Natural killer cell (primary cell): Measurements from ENCODE around the gene PAM. TPM values are rescaled to one million over a fixed set of nuclear protein-coding genes. Genes with fewer than 3 reads are reported as not detected.
"Not testable (repeated sequence)": the region's sequence is repeated elsewhere in the genome, so short reads cannot be mapped to it uniquely, and the experiment has no call there.

Experiments used
- ATAC-seq, 3 donors: fragments of 150-1000 bp in 2 of 3; fragments of 200-7000 bp in 1 of 3; cut with Tn5 transposase; 1 replicate in 1 of 3; 2 replicates in 2 of 3; pipeline ENCODE4 v1.10.0; 2021; ENCODE audit warnings: mild to moderate bottlenecking in 2 of 3, moderate library complexity in 2 of 3
- DNase-seq, 2 donors: peaks; one replicate each; pipeline versions ENCODE4 v3.0.0 to v3.0.0-alpha.2; 2013 to 2021; ENCODE audit warnings: mixed read lengths in 1 of 2
- H3K27ac ChIP-seq: one replicate; pipeline ENCODE4 v1.5.1; 2013; ENCODE audit warnings: mild to moderate bottlenecking, low read length
- H3K27me3 ChIP-seq: one replicate; pipeline ENCODE4 v1.6.1; 2013; ENCODE audit warnings: low read length; ENCODE audit not compliant: control insufficient read depth, insufficient read depth
- H3K36me3 ChIP-seq: one replicate; pipeline ENCODE4 v1.6.1; 2013; ENCODE audit warnings: low read length; ENCODE audit not compliant: control insufficient read depth, insufficient read depth
- H3K4me1 ChIP-seq: one replicate; pipeline ENCODE4 v1.6.1; 2013; ENCODE audit warnings: low read length; ENCODE audit not compliant: control insufficient read depth, insufficient read depth
- H3K4me3 ChIP-seq: one replicate; pipeline ENCODE4 v1.5.1; 2013; ENCODE audit warnings: low read length
- H3K9me3 ChIP-seq: one replicate; pipeline ENCODE4 v1.6.1; 2013; ENCODE audit warnings: low read length; ENCODE audit not compliant: control insufficient read depth, insufficient read depth
- H3K27ac Mint-ChIP-seq, 2 donors: one replicate each; pipeline ENCODE4 v1.8.0; 2022; ENCODE audit warnings: mild to moderate bottlenecking in 2 of 2, mixed read lengths in 2 of 2, moderate library complexity in 1 of 2
- H3K27me3 Mint-ChIP-seq, 2 donors: one replicate each; pipeline ENCODE4 v1.8.0; 2022; ENCODE audit warnings: low read depth in 2 of 2, mixed read lengths in 2 of 2
- H3K36me3 Mint-ChIP-seq: one replicate; pipeline ENCODE4 v1.8.0; 2022; ENCODE audit warnings: mixed read lengths
- H3K4me1 Mint-ChIP-seq, 2 donors: one replicate each; pipeline ENCODE4 v1.8.0; 2022; ENCODE audit warnings: mixed read lengths in 2 of 2
- H3K4me3 Mint-ChIP-seq: one replicate; pipeline ENCODE4 v1.8.0; 2022; ENCODE audit warnings: mild to moderate bottlenecking, moderate library complexity, mixed read lengths
- H3K9me3 Mint-ChIP-seq, 2 donors: one replicate each; pipeline ENCODE4 v1.8.0; 2022; ENCODE audit warnings: mixed read lengths in 2 of 2
- CTCF ChIP-seq: fragments of 200-600 bp; IDR thresholded peaks from one replicate; pipeline ENCODE4 v1.8.0; 2022; ENCODE audit warnings: antibody characterized with exemption
- WGBS: methylation state at CpG from one replicate; pipeline ENCODE4 v1.1.7; 2013; ENCODE audit warnings: missing lambda C conversion rate; ENCODE audit not compliant: insufficient coverage; 5-methylcytosine and 5-hydroxymethylcytosine counted together
- intact Hi-C: fragments of 100-400 bp; cut with micrococcal nuclease; formaldehyde crosslinking; loops from one replicate; pipeline ENCODE4 v1.14.2; 2022
- total RNA-seq, 4 donors: library from RNA; stranded (reverse); fragments of 120-200 nt in 1 of 4; gene quantifications; one replicate each; pipeline versions ENCODE4 v1.2.3 to v1.2.4, GENCODE V29; 2013 to 2022

PAM gene
- total RNA-seq, 3 donors from 2014 or later (not counting 1 experiment from before 2014, with no cell fraction given): 67.6 to 79.9 (median 75.3) TPM

GRCh38 chr5:102996011-102996575 lies 241.0 kb downstream of the PAM start:
- TF ChIP-seq CTCF: no peak
- Mint-ChIP-seq H3K27me3 (no peaks in the 10 kb centered on the region), H3K4me3 (no peak overlapping the region), H3K36me3 (peaks cover 34% of the 10 kb centered on the region), H3K27ac (peak overlapping the region in 1 of 2 donors; percentile 41), H3K4me1 (no peaks in the 10 kb centered on the region), H3K9me3 (peaks cover 3 to 4% of the 10 kb centered on the region in 2 donors)
- ATAC-seq (no peak), DNase-seq (no peak)
- H3K4me1 ChIP-seq: no peaks in the 10 kb centered on the region
- H3K27ac ChIP-seq: no peak overlapping the region
- no peaks in the 10 kb centered on the region for H3K27me3 ChIP-seq
- no peak overlapping the region for H3K4me3 ChIP-seq
- 100% methylated on average over 1 of the region's 1 CpG for WGBS
- intact Hi-C loops: no loop called here
- H3K9me3 ChIP-seq: no peaks in the 10 kb centered on the region
- H3K36me3 ChIP-seq: no peaks in the 10 kb centered on the region

- Histone ChIP-seq H3K4me1 (no peaks in the 10 kb centered on the region), H3K27me3 (no peaks in the 10 kb centered on the region), H3K4me3 (no peak overlapping the region), H3K36me3 (peaks cover 3% of the 10 kb centered on the region), H3K27ac (no peak overlapping the region), H3K9me3 (no peaks in the 10 kb centered on the region)
- no peak overlapping the region for H3K27ac Mint-ChIP-seq
- no peak overlapping the region for H3K4me3 Mint-ChIP-seq
- no peaks in the 10 kb centered on the region for H3K27me3 Mint-ChIP-seq
- H3K9me3 Mint-ChIP-seq: peaks cover 3 to 4% of the 10 kb centered on the region in 2 donors
- H3K4me1 Mint-ChIP-seq: no peaks in the 10 kb centered on the region
- intact Hi-C loops: no loop called here
- ATAC-seq (no peak), DNase-seq (no peak)
- 80% methylated on average over 1 of the region's 2 CpGs for WGBS
- peaks cover 34% of the 10 kb centered on the region for H3K36me3 Mint-ChIP-seq
- no peak for TF ChIP-seq CTCF
Observed at GRCh38 chr5:102998224-102998623, 243.1 kb downstream of the PAM start.

- H3K27ac Mint-ChIP-seq: no peak overlapping the region
- no peak for TF ChIP-seq CTCF
- peaks cover 28% of the 10 kb centered on the region for H3K36me3 Mint-ChIP-seq
- Histone ChIP-seq H3K4me3 (no peak overlapping the region), H3K27ac (no peak overlapping the region), H3K27me3 (no peaks in the 10 kb centered on the region), H3K36me3 (peaks cover 5% of the 10 kb centered on the region), H3K9me3 (no peaks in the 10 kb centered on the region), H3K4me1 (no peaks in the 10 kb centered on the region)
- ATAC-seq: no peak
- no peak for DNase-seq
- H3K4me3 Mint-ChIP-seq: no peak overlapping the region
- intact Hi-C loops: no loop called here
- 96% methylated on average over 3 of the region's 3 CpGs for WGBS
- H3K9me3 Mint-ChIP-seq: peaks cover 3 to 4% of the 10 kb centered on the region in 2 donors
- H3K4me1 Mint-ChIP-seq: no peaks in the 10 kb centered on the region
- H3K27me3 Mint-ChIP-seq: no peaks in the 10 kb centered on the region
Observed at GRCh38 chr5:102999191-102999590, 244.1 kb downstream of the PAM start.

GRCh38 chr5:102999621-103000020 lies 244.5 kb downstream of the PAM start:
- H3K4me1 Mint-ChIP-seq, H3K27me3 ChIP-seq, DNase-seq, H3K9me3 ChIP-seq, H3K4me1 ChIP-seq, H3K4me3 Mint-ChIP-seq, H3K36me3 ChIP-seq, H3K27me3 Mint-ChIP-seq, ATAC-seq, intact Hi-C loops, H3K27ac ChIP-seq, H3K9me3 Mint-ChIP-seq, H3K4me3 ChIP-seq, H3K27ac Mint-ChIP-seq: not testable (repeated sequence)
- 96% methylated on average over 1 of the region's 1 CpG for WGBS
- peaks cover 24% of the 10 kb centered on the region for H3K36me3 Mint-ChIP-seq
